ENCODE measurements around the gene PHLPP2.

The PHLPP2 gene, protein sequence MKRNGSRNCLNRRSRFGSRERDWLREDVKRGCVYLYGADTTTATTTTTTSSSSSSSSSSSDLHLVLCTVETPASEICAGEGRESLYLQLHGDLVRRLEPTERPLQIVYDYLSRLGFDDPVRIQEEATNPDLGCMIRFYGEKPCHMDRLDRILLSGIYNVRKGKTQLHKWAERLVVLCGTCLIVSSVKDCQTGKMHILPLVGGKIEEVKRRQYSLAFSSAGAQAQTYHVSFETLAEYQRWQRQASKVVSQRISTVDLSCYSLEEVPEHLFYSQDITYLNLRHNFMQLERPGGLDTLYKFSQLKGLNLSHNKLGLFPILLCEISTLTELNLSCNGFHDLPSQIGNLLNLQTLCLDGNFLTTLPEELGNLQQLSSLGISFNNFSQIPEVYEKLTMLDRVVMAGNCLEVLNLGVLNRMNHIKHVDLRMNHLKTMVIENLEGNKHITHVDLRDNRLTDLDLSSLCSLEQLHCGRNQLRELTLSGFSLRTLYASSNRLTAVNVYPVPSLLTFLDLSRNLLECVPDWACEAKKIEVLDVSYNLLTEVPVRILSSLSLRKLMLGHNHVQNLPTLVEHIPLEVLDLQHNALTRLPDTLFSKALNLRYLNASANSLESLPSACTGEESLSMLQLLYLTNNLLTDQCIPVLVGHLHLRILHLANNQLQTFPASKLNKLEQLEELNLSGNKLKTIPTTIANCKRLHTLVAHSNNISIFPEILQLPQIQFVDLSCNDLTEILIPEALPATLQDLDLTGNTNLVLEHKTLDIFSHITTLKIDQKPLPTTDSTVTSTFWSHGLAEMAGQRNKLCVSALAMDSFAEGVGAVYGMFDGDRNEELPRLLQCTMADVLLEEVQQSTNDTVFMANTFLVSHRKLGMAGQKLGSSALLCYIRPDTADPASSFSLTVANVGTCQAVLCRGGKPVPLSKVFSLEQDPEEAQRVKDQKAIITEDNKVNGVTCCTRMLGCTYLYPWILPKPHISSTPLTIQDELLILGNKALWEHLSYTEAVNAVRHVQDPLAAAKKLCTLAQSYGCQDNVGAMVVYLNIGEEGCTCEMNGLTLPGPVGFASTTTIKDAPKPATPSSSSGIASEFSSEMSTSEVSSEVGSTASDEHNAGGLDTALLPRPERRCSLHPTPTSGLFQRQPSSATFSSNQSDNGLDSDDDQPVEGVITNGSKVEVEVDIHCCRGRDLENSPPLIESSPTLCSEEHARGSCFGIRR (N-terminal part only)

DNA sequence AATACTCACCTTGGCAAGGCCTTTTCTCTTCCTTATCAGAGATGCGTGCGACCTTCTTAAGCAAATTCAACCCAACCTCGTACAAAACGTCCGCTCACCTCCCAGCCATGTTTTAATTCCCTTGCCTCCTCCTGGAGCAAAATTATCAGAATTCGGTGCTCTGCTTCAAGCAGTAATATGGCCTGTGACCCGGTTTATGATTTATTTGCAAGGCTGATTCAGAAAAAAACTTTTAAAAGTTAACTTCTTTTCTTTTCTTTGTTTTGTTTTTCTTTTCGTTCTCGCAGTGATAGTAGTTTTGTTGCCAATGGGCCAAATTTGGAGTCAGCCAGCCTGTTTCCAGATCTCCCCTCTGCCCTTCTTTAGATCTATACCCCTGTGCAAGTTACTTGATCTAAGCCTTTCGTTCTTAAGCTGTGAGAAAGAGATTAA lies at the start of gene PHLPP2:
Gene PHLPP2, minus strand, starts transcription at position 382 of the 432 bp plus-strand sequence. CDS start 9,906 bp downstream, outside the sequence.
- peak within 1 kb of the TSS; percentile 93 for H3K4me3 ChIP-seq (ENCODE audit: low read depth, low read length)
- TF ChIP-seq, protein P1, sequence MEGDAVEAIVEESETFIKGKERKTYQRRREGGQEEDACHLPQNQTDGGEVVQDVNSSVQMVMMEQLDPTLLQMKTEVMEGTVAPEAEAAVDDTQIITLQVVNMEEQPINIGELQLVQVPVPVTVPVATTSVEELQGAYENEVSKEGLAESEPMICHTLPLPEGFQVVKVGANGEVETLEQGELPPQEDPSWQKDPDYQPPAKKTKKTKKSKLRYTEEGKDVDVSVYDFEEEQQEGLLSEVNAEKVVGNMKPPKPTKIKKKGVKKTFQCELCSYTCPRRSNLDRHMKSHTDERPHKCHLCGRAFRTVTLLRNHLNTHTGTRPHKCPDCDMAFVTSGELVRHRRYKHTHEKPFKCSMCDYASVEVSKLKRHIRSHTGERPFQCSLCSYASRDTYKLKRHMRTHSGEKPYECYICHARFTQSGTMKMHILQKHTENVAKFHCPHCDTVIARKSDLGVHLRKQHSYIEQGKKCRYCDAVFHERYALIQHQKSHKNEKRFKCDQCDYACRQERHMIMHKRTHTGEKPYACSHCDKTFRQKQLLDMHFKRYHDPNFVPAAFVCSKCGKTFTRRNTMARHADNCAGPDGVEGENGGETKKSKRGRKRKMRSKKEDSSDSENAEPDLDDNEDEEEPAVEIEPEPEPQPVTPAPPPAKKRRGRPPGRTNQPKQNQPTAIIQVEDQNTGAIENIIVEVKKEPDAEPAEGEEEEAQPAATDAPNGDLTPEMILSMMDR (IDR thresholded peaks at IDR 0.05; ENCODE audit: low read depth, low read length, missing control alignments): no peak
- no peak for DNase-seq (ENCODE audit: low read depth)

DNA sequence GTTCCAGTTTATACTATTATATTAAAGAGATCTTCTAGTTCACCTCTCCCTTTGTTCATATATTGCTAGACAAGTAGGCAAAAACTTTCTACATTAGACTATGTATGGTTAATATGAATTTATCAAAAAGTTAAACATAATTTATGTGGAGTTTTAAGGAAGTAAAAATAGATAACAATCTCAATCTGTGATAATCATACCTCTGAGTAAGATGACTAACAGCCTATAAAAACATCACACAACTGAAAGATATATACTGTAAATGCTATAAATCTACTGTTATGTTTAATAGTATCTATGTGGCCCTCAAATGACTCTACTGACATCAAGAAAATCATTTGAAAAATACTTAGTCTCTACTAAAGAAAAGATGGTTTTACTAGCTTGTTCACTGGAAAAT lies 47.1 kb upstream of the PHLPP2 start:
- TF ChIP-seq, protein P1 (IDR thresholded peaks at IDR 0.05; ENCODE audit: low read depth, low read length, missing control alignments): no peak
- no peak for DNase-seq (ENCODE audit: low read depth)
- no peak overlapping the region for H3K4me3 ChIP-seq (ENCODE audit: low read depth, low read length)

DNA sequence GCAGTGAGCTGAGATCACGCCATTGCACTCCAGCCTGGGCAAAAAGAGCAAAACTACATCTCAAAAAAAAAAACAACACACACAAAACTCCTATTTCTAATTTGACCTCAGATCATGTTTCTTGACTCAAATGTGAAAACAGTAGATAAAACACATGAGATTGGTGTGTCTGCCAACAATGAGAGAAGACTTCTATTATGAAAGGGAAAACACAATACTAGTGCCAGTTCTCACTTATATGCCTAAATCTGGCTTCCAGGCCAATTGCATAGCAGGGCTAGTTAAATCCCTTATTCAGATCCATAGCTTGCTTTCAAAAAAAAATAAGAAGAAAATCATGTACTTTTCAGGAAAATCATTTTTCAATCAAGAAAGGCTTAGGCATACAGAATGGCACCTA lies 44.7 kb upstream of the PHLPP2 start:
- TF ChIP-seq, protein P1 (IDR thresholded peaks at IDR 0.05; ENCODE audit: low read depth, low read length, missing control alignments): no peak
- DNase-seq (ENCODE audit: low read depth): no peak
- H3K4me3 ChIP-seq (ENCODE audit: low read depth, low read length): no peak overlapping the region

DNA sequence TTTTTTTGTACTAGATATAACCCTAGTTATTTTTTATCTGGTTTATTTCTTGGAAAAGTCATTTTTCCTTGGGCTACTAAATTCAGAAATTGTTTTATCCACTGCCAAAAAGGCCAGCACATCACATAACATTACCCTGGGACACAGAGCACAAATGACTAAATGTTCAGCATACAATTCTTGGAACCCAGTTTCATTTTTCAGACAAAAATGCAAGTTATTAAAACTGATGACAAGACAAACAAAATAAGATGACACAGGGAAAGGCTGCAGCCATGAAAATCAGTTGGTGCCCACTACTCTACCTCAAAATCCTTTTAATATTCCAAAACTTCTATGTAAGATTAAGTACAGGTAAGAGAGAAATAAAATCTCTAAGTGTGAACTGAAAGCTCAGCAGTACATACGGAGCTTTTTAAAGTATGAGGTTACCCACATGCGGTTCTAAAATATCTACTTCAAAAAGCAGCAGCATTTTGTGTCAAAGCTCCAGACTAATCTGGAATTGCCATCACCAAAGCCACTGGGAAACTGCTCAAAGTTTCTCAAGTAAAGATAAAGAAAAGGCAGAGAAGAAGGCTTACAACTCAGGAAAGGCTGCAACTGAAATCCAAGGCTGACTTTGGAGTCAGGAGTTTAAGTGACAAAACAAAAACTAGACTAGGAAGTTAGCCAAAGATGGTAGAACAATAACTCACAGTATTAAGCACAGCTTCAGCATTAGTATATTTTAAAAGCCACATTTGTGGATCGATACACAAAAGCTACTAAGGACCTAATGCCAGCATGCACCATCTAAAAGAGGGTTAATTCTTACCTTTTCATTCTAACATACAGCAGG lies 42.8 kb upstream of the PHLPP2 start:
- DNase-seq (ENCODE audit: low read depth): no peak
- no peak overlapping the region for H3K4me3 ChIP-seq (ENCODE audit: low read depth, low read length)
- TF ChIP-seq, protein P1 (IDR thresholded peaks at IDR 0.05; ENCODE audit: low read depth, low read length, missing control alignments): no peak

DNA sequence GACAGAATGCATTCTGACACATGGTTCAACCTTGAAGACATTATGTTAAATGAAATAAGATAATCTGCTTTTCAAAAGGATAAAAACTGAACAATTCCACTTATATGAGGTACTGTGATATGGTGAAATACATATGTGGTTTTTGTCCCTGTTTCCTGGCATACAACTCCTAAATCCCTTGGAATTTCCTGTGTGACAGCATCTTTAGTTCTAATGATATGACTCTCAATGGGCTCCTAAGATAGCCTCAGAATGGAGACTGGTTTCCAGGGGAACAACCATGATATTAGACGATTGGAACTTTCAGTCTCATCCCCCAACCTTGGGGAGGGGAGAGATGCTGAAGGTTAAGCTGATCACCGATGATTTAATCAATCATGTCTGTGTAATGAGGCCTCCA lies 37.7 kb upstream of the PHLPP2 start:
- H3K4me3 ChIP-seq (ENCODE audit: low read depth, low read length): no peak overlapping the region
- TF ChIP-seq, protein P1 (IDR thresholded peaks at IDR 0.05; ENCODE audit: low read depth, low read length, missing control alignments): no peak
- no peak for DNase-seq (ENCODE audit: low read depth)

DNA sequence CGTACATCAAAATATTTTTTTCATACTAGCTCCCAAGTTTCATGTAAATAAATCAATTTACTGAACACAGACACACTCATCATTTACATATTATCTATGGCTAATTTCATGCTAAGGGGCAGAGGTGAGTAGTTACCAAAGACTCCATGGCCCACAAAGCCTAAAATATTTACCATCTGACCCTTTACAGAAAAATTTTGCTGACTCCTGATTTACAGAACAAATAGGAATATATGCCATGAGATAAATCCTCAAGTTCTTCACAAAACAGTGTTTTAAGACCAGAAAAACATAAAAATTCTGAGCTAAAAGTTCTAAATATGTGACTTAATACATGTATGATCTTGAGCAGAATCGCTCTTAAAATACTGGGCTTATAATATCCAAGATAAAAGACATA lies 36.6 kb upstream of the PHLPP2 start:
- H3K4me3 ChIP-seq (ENCODE audit: low read depth, low read length): no peak overlapping the region
- DNase-seq (ENCODE audit: low read depth): no peak
- TF ChIP-seq, protein P1 (IDR thresholded peaks at IDR 0.05; ENCODE audit: low read depth, low read length, missing control alignments): no peak

Data from GM12864 (cell line).